ENCODE data around the gene POU2F1. TPM values are rescaled to one million over a fixed set of nuclear protein-coding genes. Genes with fewer than 3 reads are reported as not detected.
"Not testable (repeated sequence)": the region's sequence is repeated elsewhere in the genome, so short reads cannot be mapped to it uniquely, and the experiment has no call there.

POU2F1 gene
- total RNA-seq, 1 donor from 2014 or later = 3.9 TPM

DNA sequence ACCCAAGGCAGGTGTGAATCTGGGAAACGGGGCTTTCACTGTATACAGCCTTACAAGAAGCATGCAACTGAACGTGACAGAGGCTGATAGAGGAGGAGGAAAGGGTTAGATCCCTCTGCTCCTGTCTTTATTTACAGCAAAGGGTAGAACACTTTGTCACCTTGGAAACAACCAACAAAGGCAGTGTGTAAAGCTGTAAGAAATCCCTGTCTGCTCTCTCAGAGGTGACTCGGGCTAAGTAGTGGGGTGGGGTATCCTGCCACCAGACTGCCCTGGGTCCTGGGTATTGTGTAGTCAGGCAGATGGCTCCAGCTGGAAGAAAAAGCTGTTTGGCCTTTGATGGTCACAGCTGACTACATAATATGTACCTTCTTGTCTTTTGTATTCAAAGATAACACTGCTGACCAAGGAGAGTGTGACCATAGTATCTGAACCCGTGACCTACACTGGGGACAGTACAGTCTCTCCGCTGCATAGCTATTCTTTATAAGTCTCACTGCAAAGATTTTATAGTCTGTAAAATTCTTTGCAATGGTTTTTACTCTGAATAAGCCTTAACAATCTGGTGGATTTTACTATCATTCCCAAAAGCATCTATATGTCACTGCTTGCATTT, 22.1 kb upstream of the POU2F1 start:
- DNase-seq (ENCODE audit: low read depth) (no peak), FAIRE-seq (no peak)
- H3K4me3 ChIP-seq (ENCODE audit: low read depth, low read length) = no peak overlapping the region
- no peak for TF ChIP-seq CTCF (IDR thresholded peaks at IDR 0.05; ENCODE audit: insufficient read depth, low read length, severe bottlenecking)
- no peaks in the 10 kb centered on the region for H3K36me3 ChIP-seq (ENCODE audit: control insufficient read depth, insufficient read depth, low read length)
- H3K27me3 ChIP-seq (ENCODE audit: control insufficient read depth, insufficient read depth, low read length) = no peaks in the 10 kb centered on the region

DNA sequence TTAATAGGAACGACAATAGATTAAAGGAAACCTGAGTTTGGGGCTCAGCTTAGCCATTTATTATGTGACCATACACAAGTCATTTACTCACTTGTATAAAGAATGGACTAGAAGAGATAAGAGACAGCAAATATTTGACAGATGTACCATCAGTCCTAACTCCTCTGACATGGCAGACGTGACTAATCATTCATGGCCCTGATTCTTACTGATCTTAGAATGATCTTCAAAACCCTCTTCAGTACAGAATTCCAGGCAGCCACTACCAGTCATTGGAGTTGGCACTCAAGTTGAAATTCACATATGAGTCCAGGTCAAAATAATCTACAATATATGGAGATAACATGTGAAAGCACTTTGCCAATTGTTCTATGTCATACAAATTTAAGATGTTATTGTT, 21.0 kb upstream of the POU2F1 start:
- no peak for FAIRE-seq
- no peak for TF ChIP-seq CTCF (IDR thresholded peaks at IDR 0.05; ENCODE audit: insufficient read depth, low read length, severe bottlenecking)
- no peaks in the 10 kb centered on the region for H3K36me3 ChIP-seq (ENCODE audit: control insufficient read depth, insufficient read depth, low read length)
- no peaks in the 10 kb centered on the region for H3K27me3 ChIP-seq (ENCODE audit: control insufficient read depth, insufficient read depth, low read length)
- H3K4me3 ChIP-seq (ENCODE audit: low read depth, low read length) = no peak overlapping the region
- no peak for DNase-seq (ENCODE audit: low read depth)

DNA sequence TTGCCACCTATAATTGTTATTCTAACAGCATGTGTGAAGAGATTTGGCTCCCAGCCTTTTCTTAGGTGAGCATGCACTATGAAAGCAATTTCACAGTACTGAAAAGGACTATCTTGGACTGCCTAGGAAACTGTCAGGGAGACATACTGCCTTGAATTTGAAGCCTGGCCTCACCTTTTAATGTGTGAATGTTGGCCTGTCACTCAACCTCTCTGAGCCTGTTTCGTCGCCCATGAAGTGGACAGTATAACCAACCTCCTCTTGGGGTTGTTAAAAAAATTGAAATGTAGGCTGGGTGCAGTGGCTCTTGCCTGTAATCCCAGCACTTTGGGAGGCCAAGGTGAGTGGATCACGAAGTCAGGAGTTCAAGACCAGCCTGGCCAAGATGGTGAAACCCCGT, 20.4 kb upstream of the POU2F1 start:
- no peak for TF ChIP-seq CTCF (IDR thresholded peaks at IDR 0.05; ENCODE audit: insufficient read depth, low read length, severe bottlenecking)
- H3K27me3 ChIP-seq (ENCODE audit: control insufficient read depth, insufficient read depth, low read length) = no peaks in the 10 kb centered on the region
- DNase-seq (ENCODE audit: low read depth) (no peak), FAIRE-seq (no peak)
- no peaks in the 10 kb centered on the region for H3K36me3 ChIP-seq (ENCODE audit: control insufficient read depth, insufficient read depth, low read length)
- H3K4me3 ChIP-seq (ENCODE audit: low read depth, low read length) = no peak overlapping the region

- FAIRE-seq (no peak), DNase-seq (ENCODE audit: low read depth) (peak; percentile 41)
- Histone ChIP-seq H3K27me3 (ENCODE audit: control insufficient read depth, insufficient read depth, low read length) (no peaks in the 10 kb centered on the region), H3K36me3 (ENCODE audit: control insufficient read depth, insufficient read depth, low read length) (no peaks in the 10 kb centered on the region), H3K4me3 (ENCODE audit: low read depth, low read length) (no peak overlapping the region)
- TF ChIP-seq CTCF (IDR thresholded peaks at IDR 0.05; ENCODE audit: insufficient read depth, low read length, severe bottlenecking) = no peak
These were observed 19.9 kb upstream of the POU2F1 start for GRCh38 chr1:167200749-167201148.

- DNase-seq (ENCODE audit: low read depth) (no peak), FAIRE-seq (no peak)
- no peak for TF ChIP-seq CTCF (IDR thresholded peaks at IDR 0.05; ENCODE audit: insufficient read depth, low read length, severe bottlenecking)
- Histone ChIP-seq H3K27me3 (ENCODE audit: control insufficient read depth, insufficient read depth, low read length) (no peaks in the 10 kb centered on the region), H3K36me3 (ENCODE audit: control insufficient read depth, insufficient read depth, low read length) (no peaks in the 10 kb centered on the region), H3K4me3 (ENCODE audit: low read depth, low read length) (no peak overlapping the region)
These were observed 18.6 kb upstream of the POU2F1 start for GRCh38 chr1:167202049-167202448.

DNA sequence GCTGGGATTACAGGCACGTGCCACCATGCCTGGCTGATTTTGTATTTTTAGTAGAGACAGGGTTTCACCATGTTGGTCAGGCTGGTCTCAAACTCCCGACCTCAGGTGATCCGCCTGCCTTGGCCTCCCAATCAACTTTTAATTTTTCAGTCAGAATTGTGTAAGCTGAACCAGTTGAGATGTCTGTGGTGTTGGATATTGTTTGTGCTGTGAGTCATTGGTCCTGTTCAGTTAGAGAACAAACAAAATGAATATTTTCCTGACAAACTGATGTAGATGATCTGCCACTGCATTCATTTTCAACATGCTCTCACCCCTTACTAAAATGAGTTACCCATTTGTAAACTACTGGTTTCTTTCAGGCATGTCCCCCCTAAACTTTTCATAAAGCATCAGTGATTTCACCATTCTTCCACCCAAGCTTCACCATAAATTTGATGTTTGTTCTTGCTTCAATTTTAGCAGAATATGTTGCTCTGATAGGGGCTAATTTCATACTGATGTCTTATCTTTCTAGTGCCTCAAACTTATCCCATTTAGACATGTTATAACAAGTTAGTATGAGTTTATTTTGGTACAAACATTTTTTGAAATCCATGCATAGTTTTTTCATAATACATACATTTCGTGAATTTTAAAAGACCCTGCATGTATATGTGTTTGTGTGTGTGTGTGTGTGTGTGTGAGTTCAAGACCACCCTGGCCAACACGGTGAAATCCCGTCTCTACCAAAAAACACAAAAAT, 15.2 kb upstream of the POU2F1 start:
- not testable (repeated sequence) for H3K36me3 ChIP-seq (ENCODE audit: control insufficient read depth, insufficient read depth, low read length); H3K27me3 ChIP-seq (ENCODE audit: control insufficient read depth, insufficient read depth, low read length); FAIRE-seq; H3K4me3 ChIP-seq (ENCODE audit: low read depth, low read length)
- peak; percentile 82 for DNase-seq (ENCODE audit: low read depth)

Measured in bronchial epithelial cell (primary cell).